ENCODE results near the gene STEAP3.
A peak's percentile ranks its signal among the peaks of the same experiment; 100 is the strongest.

STEAP3 gene

GRCh38 chr2:119216994-119217393 is 6.6 kb upstream of the STEAP3 start:
- no peak overlapping the region for H3K4me3 ChIP-seq (ENCODE audit: low read depth, low read length)
- no peak for DNase-seq (ENCODE audit: low read depth, low spot score)
- in situ Hi-C loops (cut with HindIII; ENCODE audit: low sequenced_read_pairs) = no loop called here
- TF ChIP-seq CTCF (IDR thresholded peaks at IDR 0.05; ENCODE audit: low read depth, low read length) = no peak

- no peak overlapping the region for H3K4me3 ChIP-seq (ENCODE audit: low read depth, low read length)
- TF ChIP-seq CTCF (IDR thresholded peaks at IDR 0.05; ENCODE audit: low read depth, low read length) = peak; percentile 60
- in situ Hi-C loops (cut with HindIII; ENCODE audit: low sequenced_read_pairs) = no loop called here
- peak; percentile 68 for DNase-seq (ENCODE audit: low read depth, low spot score)
Observed at GRCh38 chr2:119218478-119219064, 5.1 kb upstream of the STEAP3 start.

GRCh38 chr2:119219873-119220272 is 3.8 kb upstream of the STEAP3 start:
- no peak for TF ChIP-seq CTCF (IDR thresholded peaks at IDR 0.05; ENCODE audit: low read depth, low read length)
- DNase-seq (ENCODE audit: low read depth, low spot score) = peak; percentile 20
- no peak overlapping the region for H3K4me3 ChIP-seq (ENCODE audit: low read depth, low read length)
- in situ Hi-C loops (cut with HindIII; ENCODE audit: low sequenced_read_pairs) = no loop called here

GRCh38 chr2:119220720-119221301 is 2.8 kb upstream of the STEAP3 start:
- no peak overlapping the region for H3K4me3 ChIP-seq (ENCODE audit: low read depth, low read length)
- in situ Hi-C loops (cut with HindIII; ENCODE audit: low sequenced_read_pairs) = no loop called here
- TF ChIP-seq CTCF (IDR thresholded peaks at IDR 0.05; ENCODE audit: low read depth, low read length) = no peak
- no peak for DNase-seq (ENCODE audit: low read depth, low spot score)

GRCh38 chr2:119221609-119222008 is 2.0 kb upstream of the STEAP3 start:
- H3K4me3 ChIP-seq (ENCODE audit: low read depth, low read length) = no peak overlapping the region
- in situ Hi-C loops (cut with HindIII; ENCODE audit: low sequenced_read_pairs) = no loop called here
- no peak for TF ChIP-seq CTCF (IDR thresholded peaks at IDR 0.05; ENCODE audit: low read depth, low read length)
- no peak for DNase-seq (ENCODE audit: low read depth, low spot score)

- in situ Hi-C loops (cut with HindIII; ENCODE audit: low sequenced_read_pairs) = no loop called here
- no peak for TF ChIP-seq CTCF (IDR thresholded peaks at IDR 0.05; ENCODE audit: low read depth, low read length)
- no peak overlapping the region for H3K4me3 ChIP-seq (ENCODE audit: low read depth, low read length)
- no peak for DNase-seq (ENCODE audit: low read depth, low spot score)
Observed at GRCh38 chr2:119222213-119222612, 1.4 kb upstream of the STEAP3 start.

Measured in astrocyte of the spinal cord (primary cell).